ENCODE data around the gene GRAMD1B.
A peak's percentile ranks its signal among the peaks of the same experiment; 100 is the strongest.

GRAMD1B gene

GRCh38 chr11:123653827-123654565, 223.9 kb downstream of the GRAMD1B start:
- no peak for DNase-seq

DNA sequence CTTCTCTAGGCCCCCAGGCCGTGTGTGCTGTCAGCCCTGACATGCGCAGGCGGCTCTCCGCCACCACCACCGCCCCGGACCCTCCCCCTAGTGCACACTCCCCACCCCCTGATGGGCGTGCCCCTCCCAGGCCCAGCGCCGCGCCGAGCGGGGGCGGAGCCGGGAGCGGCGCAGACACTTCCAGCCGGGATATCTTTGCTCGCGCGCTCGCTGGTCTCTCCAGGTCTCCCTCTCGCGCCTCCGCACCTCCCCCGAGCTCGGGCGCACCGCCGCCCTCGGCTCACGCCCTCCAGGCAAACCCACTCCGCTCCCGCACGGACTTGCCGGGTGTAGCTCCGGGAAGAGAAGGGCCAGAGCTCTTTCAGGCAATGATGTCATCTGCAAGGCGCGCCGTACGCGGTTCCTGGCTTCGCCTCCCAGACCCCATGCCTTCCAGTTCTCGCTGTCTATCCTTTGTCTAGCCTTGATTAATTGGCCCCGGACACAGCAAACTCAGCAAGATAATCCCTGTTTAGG, 224.6 kb downstream of the GRAMD1B start, which contains the start of gene SCN3B:
TSS of gene SCN3B (minus strand) at position 59 of the 516 bp plus-strand sequence. CDS start 823 bp downstream, outside the sequence.
- DNase-seq = no peak

GRCh38 chr11:123659311-123659710, 229.2 kb downstream of the GRAMD1B start:
- DNase-seq = no peak

DNA sequence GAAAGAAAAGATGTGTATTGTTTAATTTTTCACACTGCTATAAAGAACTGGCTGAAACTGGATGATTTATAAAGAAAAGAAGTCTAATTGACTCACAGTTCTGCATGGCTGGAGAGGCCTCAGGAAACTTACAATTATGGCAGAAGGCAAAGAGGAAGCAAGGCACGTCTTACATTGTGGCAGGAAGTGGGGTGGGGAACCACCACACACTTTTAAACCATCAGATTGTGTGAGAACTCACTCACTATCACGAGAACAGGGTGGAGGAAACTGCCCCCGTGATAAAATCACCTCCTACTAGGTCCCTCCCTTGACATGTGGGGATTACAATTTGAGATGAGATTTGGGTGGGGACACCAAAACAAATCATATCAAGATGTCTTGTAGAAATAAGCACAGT, 229.9 kb downstream of the GRAMD1B start:
- peak; percentile 13 for DNase-seq

DNA sequence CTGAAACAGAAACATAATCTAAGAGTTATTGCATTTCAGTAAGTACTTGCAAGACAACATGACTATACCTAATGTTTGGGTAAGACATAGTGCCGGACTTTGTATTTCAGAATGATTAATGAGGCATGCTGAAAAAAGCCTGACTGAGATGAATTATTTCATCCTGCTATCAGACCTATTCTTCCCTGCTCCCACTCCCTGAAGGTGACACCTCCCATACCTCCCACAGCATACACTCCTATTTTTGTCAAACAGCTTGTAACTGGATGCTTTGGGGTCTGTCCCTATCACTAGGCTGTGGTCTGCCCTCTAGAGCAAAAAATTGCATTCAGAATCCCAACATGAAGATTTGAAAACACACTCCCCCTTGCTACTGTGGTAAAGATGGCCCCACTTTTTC, 235.2 kb downstream of the GRAMD1B start:
- no peak for DNase-seq

GRCh38 chr11:123670081-123670480, 240.0 kb downstream of the GRAMD1B start:
- DNase-seq = no peak

GRCh38 chr11:123671534-123671933, 241.5 kb downstream of the GRAMD1B start:
- no peak for DNase-seq

DNA sequence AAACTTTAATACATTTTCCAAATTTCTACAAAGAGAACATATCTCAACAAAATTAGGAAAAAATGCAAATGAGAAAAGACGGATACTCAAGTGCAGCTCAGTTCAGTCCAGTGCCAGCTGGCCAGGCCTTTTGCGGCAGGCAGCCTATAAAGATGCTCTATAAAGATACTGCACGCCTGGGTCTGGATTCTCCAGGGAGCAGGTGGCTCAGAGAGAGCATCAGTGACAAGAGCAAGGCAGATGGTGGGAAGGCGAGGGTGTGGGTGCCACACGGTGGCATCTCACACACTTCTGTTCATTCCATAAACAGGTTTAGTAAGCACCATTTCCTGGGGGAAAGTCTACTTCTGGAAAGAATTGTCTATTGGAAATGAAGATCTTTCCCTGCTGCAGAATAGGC, 242.5 kb downstream of the GRAMD1B start:
- DNase-seq = no peak

DNA sequence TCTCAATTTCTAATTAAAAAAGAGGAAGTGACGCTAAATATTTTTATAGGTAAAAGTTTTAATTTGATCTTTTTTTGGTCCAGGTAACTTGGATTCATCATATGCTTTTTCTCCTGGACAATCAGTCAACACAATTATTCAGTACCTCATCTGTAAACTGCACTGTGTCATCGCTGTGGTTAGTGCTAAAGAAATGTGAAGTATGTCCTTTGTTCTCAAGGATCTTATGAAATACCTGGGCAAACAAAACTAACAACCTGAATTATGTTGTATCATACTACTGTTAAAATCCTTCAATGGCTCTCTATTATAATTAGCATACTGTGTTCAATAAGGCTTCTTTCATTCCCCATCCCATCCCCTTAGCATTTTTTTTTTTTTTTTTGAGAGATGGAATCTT, 244.2 kb downstream of the GRAMD1B start:
- DNase-seq = no peak

All from GDM1 (cell line).